Right atrium auricular region (tissue), 2 donors: ENCODE measurements around the gene MGMT. TPM values are rescaled to one million over a fixed set of nuclear protein-coding genes. Genes with fewer than 3 reads are reported as not detected.

ENCODE experiments used
- DNase-seq: peaks from one replicate; pipeline ENCODE4 v3.0.0-alpha.2; 2019; ENCODE audit warnings: low spot score
- H3K27ac ChIP-seq, 2 donors: fragments of 200-600 bp; sonication (generic); 1 replicate in 1 of 2; 2 replicates in 1 of 2; pipeline ENCODE4 v1.5.1; 2016 to 2019
- H3K27me3 ChIP-seq, 2 donors: fragments of 200-600 bp; sonication (generic); one replicate each; pipeline versions ENCODE4 v1.5.1 to v1.6.0; 2017 to 2019
- H3K36me3 ChIP-seq: fragments of 200-600 bp; sonication (generic); one replicate; pipeline ENCODE4 v1.5.1; 2016
- H3K4me1 ChIP-seq, 2 donors: fragments of 200-600 bp; sonication (generic); one replicate each; pipeline versions ENCODE4 v1.5.1 to v1.6.0; 2017 to 2019
- H3K4me3 ChIP-seq, 2 donors: fragments of 200-600 bp; sonication (generic); 1 replicate in 1 of 2; 2 replicates in 1 of 2; pipeline ENCODE4 v1.5.1; 2017 to 2019; ENCODE audit warnings: mild to moderate bottlenecking in 1 of 2, moderate library complexity in 1 of 2
- H3K9me3 ChIP-seq, 2 donors: fragments of 200-600 bp; sonication (generic); one replicate each; pipeline ENCODE4 v1.5.1; 2019
- total RNA-seq, 2 donors: library from RNA; depleted of rRNA; stranded (reverse); fragments of >200 nt; gene quantifications; one replicate each; pipeline ENCODE4 v1.1.0, GENCODE V29; 2016
- TF ChIP-seq, protein P1 (sequence below), 2 donors: fragments of 200-600 bp; sonication (generic); IDR thresholded peaks; one replicate each; pipeline ENCODE4 v1.5.1; 2019; ENCODE audit warnings: antibody characterized with exemption in 2 of 2

Gene MGMT
- total RNA-seq, 2 donors from 2014 or later: 18.2 to 19.2 TPM

- no peak overlapping the region for H3K4me3 ChIP-seq
- DNase-seq: no peak
- H3K27ac ChIP-seq: no peak overlapping the region
- no peaks in the 10 kb centered on the region for H3K27me3 ChIP-seq
- TF ChIP-seq, protein P1, sequence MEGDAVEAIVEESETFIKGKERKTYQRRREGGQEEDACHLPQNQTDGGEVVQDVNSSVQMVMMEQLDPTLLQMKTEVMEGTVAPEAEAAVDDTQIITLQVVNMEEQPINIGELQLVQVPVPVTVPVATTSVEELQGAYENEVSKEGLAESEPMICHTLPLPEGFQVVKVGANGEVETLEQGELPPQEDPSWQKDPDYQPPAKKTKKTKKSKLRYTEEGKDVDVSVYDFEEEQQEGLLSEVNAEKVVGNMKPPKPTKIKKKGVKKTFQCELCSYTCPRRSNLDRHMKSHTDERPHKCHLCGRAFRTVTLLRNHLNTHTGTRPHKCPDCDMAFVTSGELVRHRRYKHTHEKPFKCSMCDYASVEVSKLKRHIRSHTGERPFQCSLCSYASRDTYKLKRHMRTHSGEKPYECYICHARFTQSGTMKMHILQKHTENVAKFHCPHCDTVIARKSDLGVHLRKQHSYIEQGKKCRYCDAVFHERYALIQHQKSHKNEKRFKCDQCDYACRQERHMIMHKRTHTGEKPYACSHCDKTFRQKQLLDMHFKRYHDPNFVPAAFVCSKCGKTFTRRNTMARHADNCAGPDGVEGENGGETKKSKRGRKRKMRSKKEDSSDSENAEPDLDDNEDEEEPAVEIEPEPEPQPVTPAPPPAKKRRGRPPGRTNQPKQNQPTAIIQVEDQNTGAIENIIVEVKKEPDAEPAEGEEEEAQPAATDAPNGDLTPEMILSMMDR (IDR thresholded peaks at IDR 0.05): no peak
- no peaks in the 10 kb centered on the region for H3K36me3 ChIP-seq
- no peaks in the 10 kb centered on the region for H3K9me3 ChIP-seq
- H3K4me1 ChIP-seq: no peaks in the 10 kb centered on the region
These were observed 149.0 kb downstream of the MGMT start for GRCh38 chr10:129615921-129616525.

DNA sequence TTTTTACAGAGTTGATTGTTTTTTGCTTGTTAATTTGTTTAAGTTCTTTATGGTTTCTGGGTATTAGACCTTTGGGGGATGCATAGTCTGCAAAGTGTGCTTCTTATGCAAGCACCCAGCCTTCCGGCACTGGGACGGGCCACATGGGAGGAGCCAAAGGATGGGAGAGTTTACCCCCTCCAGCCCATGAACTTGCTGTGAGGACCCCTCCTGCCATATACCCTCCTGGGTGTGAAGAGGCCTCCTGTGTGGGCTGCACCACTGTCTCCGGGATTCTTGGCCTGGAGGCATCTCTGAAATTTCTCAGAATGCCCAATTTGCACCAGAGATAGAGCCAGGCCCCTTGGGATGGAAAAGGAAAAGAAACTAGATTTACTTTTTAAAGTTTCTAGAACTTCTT lies 150.7 kb downstream of the MGMT start:
- DNase-seq: no peak
- H3K9me3 ChIP-seq: no peaks in the 10 kb centered on the region
- no peaks in the 10 kb centered on the region for H3K4me1 ChIP-seq
- TF ChIP-seq, protein P1 (IDR thresholded peaks at IDR 0.05): no peak
- no peaks in the 10 kb centered on the region for H3K27me3 ChIP-seq
- no peak overlapping the region for H3K4me3 ChIP-seq
- no peaks in the 10 kb centered on the region for H3K36me3 ChIP-seq
- H3K27ac ChIP-seq: no peak overlapping the region

DNA sequence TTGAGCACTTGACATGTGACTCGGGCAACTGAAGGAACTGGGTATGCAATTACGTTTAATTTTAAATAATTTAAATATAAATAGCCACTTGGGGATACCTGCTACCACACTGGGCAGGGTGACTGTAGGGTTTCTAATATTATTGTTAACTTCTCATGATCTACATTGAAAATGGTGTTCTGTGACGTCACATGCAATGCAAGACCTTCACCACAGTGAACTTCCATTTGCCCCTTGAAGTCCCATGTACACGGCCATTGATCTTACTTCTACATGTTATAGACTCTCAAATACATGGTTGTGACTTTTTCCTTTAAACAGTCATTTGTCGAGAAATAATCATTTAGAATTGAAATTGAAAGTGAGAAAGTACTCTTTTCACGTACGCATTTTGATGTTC lies 154.0 kb downstream of the MGMT start:
- Histone ChIP-seq H3K36me3 (no peaks in the 10 kb centered on the region), H3K4me1 (no peaks in the 10 kb centered on the region), H3K9me3 (no peaks in the 10 kb centered on the region), H3K4me3 (no peak overlapping the region), H3K27me3 (no peaks in the 10 kb centered on the region), H3K27ac (no peak overlapping the region)
- TF ChIP-seq, protein P1 (IDR thresholded peaks at IDR 0.05): no peak
- no peak for DNase-seq

GRCh38 chr10:129621693-129622092 lies 154.7 kb downstream of the MGMT start:
- TF ChIP-seq, protein P1 (IDR thresholded peaks at IDR 0.05): no peak
- DNase-seq: no peak
- Histone ChIP-seq H3K36me3 (no peaks in the 10 kb centered on the region), H3K4me3 (no peak overlapping the region), H3K9me3 (no peaks in the 10 kb centered on the region), H3K4me1 (peaks cover 0 to under 1% of the 10 kb centered on the region in 2 donors), H3K27ac (no peak overlapping the region), H3K27me3 (no peaks in the 10 kb centered on the region)

- H3K9me3 ChIP-seq: no peaks in the 10 kb centered on the region
- no peaks in the 10 kb centered on the region for H3K36me3 ChIP-seq
- H3K4me3 ChIP-seq: no peak overlapping the region
- TF ChIP-seq, protein P1 (IDR thresholded peaks at IDR 0.05): no peak
- no peak overlapping the region for H3K27ac ChIP-seq
- DNase-seq: no peak
- no peaks in the 10 kb centered on the region for H3K27me3 ChIP-seq
- peaks cover 0 to 7% of the 10 kb centered on the region in 2 donors for H3K4me1 ChIP-seq
These were observed 155.2 kb downstream of the MGMT start for GRCh38 chr10:129622291-129622690.

GRCh38 chr10:129622736-129623135 lies 155.7 kb downstream of the MGMT start:
- DNase-seq: no peak
- peaks cover 0 to 9% of the 10 kb centered on the region in 2 donors for H3K4me1 ChIP-seq

More at GRCh38 chr10:129622736-129623135, 155.7 kb downstream of the MGMT start:
- Histone ChIP-seq H3K27me3 (no peaks in the 10 kb centered on the region), H3K4me3 (no peak overlapping the region), H3K36me3 (no peaks in the 10 kb centered on the region), H3K27ac (no peak overlapping the region), H3K9me3 (no peaks in the 10 kb centered on the region)
- TF ChIP-seq, protein P1 (IDR thresholded peaks at IDR 0.05): no peak
